Fibroblast of the aortic adventitia (primary cell): Measurements from ENCODE around the gene ZNF106. TPM values are rescaled to one million over a fixed set of nuclear protein-coding genes. Genes with fewer than 3 reads are reported as not detected.
A peak's percentile ranks its signal among the peaks of the same experiment; 100 is the strongest.

ENCODE experiments used
- DNase-seq: peaks from one replicate; pipeline ENCODE4 v3.0.0-alpha.2; 2010; ENCODE audit warnings: low read depth
- H3K4me3 ChIP-seq: 2 replicates; pipeline ENCODE4 v1.5.1; 2011; ENCODE audit warnings: low read depth, mild to moderate bottlenecking, control low read depth, low read length, moderate library complexity
- CTCF ChIP-seq: IDR thresholded peaks from 2 replicates; pipeline ENCODE4 v1.5.1; 2011; ENCODE audit warnings: mild to moderate bottlenecking, low read length, control low read depth, inconsistent platforms; ENCODE audit not compliant: insufficient read depth
- total RNA-seq: library from RNA; depleted of rRNA; stranded (reverse); fragments of >200 nt; gene quantifications from 2 replicates; pipeline ENCODE4 v1.2.3, GENCODE V29; 2012; ENCODE audit warnings: low replicate concordance

ZNF106 gene
- total RNA-seq, 1 donor: 72.8 TPM

DNA sequence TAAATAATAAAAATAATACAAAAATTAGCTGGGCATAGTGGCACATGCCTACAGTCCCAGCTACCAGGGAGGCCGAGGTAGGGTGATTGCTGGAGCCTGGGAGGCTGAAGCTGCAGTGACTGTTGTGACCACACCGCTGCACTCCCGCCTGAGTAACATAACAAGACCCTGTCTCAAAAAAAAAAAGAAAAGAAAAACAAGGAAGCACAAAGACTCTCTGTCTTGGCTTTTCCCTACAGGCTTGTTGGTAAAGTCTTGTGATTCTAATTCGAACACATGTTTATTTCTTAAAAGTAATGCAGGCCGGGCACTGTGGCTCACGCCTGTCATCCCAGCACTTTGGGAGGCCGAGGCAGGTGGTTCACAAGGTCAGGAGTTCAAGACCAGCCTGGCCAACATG, 71.6 kb downstream of the ZNF106 start:
- no peak for TF ChIP-seq CTCF
- H3K4me3 ChIP-seq: no peak overlapping the region
- DNase-seq: no peak

DNA sequence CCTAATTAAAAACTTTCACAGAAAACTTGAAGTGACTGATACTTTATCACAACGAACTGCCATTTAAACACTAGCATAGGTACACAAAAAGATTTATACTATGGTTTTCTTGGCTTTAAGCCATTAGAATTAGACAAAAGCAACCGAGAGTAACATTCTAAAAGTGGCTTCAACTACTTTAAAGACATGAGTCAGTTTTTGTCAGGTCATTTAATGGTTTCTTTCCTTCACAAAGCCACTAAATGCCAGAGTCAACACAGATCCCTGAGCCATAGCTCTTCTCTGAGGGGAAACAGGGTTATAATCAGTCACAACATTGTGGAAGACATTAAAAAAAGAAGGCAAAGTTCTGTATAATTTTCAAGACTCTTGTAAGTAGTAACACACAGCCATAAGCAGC, 77.0 kb downstream of the ZNF106 start:
- DNase-seq: no peak
- no peak overlapping the region for H3K4me3 ChIP-seq
- no peak for TF ChIP-seq CTCF

DNA sequence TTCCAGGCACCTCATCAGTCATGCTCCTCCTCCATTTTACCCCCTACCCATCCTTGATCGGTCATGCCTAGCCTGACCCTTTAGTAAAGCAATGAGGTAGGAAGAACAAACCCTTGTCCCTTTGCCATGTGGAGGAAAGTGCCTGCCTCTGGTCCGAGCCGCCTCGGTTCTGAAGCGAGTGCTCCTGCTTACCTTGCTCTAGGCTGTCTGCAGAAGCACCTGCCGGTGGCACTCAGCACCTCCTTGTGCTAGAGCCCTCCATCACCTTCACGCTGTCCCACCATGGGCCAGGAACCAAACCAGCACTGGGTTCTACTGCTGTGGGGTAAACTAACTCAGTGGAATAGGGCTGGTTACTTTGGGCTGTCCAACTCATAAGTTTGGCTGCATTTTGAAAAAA, 79.1 kb downstream of the ZNF106 start:
- no peak for TF ChIP-seq CTCF
- no peak for DNase-seq
- H3K4me3 ChIP-seq: no peak overlapping the region

GRCh38 chr15:42409011-42409410, 81.9 kb downstream of the ZNF106 start:
- TF ChIP-seq CTCF: no peak
- no peak overlapping the region for H3K4me3 ChIP-seq
- DNase-seq: no peak

- no peak for DNase-seq
- no peak for TF ChIP-seq CTCF
- H3K4me3 ChIP-seq: no peak overlapping the region
These were observed 82.8 kb downstream of the ZNF106 start for GRCh38 chr15:42408178-42408577.

DNA sequence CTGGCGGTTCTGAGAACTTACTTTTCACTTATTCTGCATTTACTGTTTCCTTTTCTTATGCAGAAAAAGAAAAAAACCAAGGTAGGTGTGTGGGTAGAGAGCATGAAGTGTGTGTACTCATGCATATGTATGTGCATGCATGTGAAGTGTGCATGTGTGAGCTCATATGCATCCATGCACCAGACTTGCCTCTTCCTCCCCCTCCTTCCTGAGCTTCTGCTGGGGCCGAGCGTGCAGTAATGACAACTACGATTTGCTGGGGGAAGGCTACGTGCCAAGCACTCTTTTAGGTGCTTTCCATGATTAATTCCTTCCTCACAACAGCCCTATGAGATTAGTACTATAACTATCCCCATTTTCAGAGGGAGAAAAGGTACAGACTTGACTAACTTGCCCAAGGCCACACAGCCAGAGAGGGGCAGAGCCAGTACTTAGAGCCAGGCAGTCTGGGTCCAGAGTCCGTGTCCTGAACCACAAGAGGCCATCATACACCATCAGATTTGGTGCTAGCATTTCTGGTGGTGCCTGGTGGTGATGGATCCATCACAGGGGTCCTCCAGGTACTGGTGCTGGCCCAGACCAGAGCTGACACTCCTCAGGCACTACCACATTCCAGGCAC, 85.0 kb downstream of the ZNF106 start:
- H3K4me3 ChIP-seq: no peak overlapping the region
- TF ChIP-seq CTCF: no peak
- peak; percentile 16 for DNase-seq
